OCI-LY3 (cell line): Measurements from ENCODE around the gene INSIG1.

Source experiments
- H2AFZ ChIP-seq: fragments of 200-600, 300-600 bp; shearing (Covaris generic); 2 replicates; pipeline ENCODE4 v1.6.0; 2014; ENCODE audit warnings: antibody characterized with exemption, low read depth, low read length
- H3K27ac ChIP-seq: fragments of 200-600, 300-600 bp; sonication (generic); 2 replicates; pipeline ENCODE4 v1.5.1; 2014; ENCODE audit warnings: mild to moderate bottlenecking, low read length, moderate library complexity, mixed read lengths
- H3K27me3 ChIP-seq: fragments of 200-600, 300-600 bp; sonication (generic); 2 replicates; pipeline ENCODE4 v1.6.1; 2014; ENCODE audit warnings: low read depth, low read length, mixed read lengths
- H3K36me3 ChIP-seq: fragments of 200-600, 300-600 bp; sonication (generic); replicated peaks from 2 replicates; pipeline ENCODE3; 2014; ENCODE audit warnings: low read depth, low read length, mixed read lengths
- H3K4me1 ChIP-seq: fragments of 300-600, 200-600 bp; sonication (generic); 2 replicates; pipeline ENCODE4 v1.6.1; 2014; ENCODE audit warnings: low read length, mixed read lengths
- H3K4me2 ChIP-seq: fragments of 200-600, 300-600 bp; sonication (generic); 2 replicates; pipeline ENCODE4 v1.6.1; 2014; ENCODE audit warnings: low read length, mixed read lengths
- H3K4me3 ChIP-seq: fragments of 300-600, 200-600 bp; sonication (generic); 2 replicates; pipeline ENCODE4 v1.5.1; 2014; ENCODE audit warnings: antibody characterized with exemption, mild to moderate bottlenecking, low read length, moderate library complexity
- H3K79me2 ChIP-seq: fragments of 300-600, 200-600 bp; shearing (Covaris generic); 2 replicates; pipeline ENCODE4 v1.6.1; 2014; ENCODE audit warnings: mild to moderate bottlenecking, low read length, mixed read lengths
- H3K9ac ChIP-seq: fragments of 300-600, 200-600 bp; shearing (Covaris generic); 2 replicates; pipeline ENCODE4 v1.6.0; 2014; ENCODE audit warnings: mild to moderate bottlenecking, low read length, moderate library complexity
- H3K9me3 ChIP-seq: fragments of 200-600, 300-600 bp; shearing (Covaris generic); 2 replicates; pipeline ENCODE4 v1.6.1; 2014; ENCODE audit warnings: low read length, mixed read lengths; ENCODE audit not compliant: insufficient read depth
- H4K20me1 ChIP-seq: fragments of 200-600, 300-600 bp; sonication (generic); 2 replicates; pipeline ENCODE4 v1.6.1; 2016; ENCODE audit warnings: low read length, mixed read lengths; ENCODE audit not compliant: insufficient read depth
- CTCF ChIP-seq: fragments of 200-600, 300-600 bp; sonication (generic); IDR thresholded peaks from 2 replicates; pipeline ENCODE4 v1.5.1; 2014; ENCODE audit warnings: antibody characterized with exemption, low read length, low read depth
- EZH2phosphoT487 ChIP-seq: fragments of 200-600 bp; shearing (Covaris generic); IDR thresholded peaks from 2 replicates; pipeline ENCODE4 v1.6.1; 2018; ENCODE audit warnings: antibody characterized with exemption, mixed run types, low read depth

The INSIG1 gene

GRCh38 chr7:155298834-155299534 is 1.3 kb downstream of the INSIG1 start:
- Histone ChIP-seq H4K20me1 (peaks cover 49% of the 10 kb centered on the region), H3K4me1 (peaks cover 40% of the 10 kb centered on the region), H3K4me3 (peak overlapping the region; percentile 87), H3K27ac (peak overlapping the region; percentile 92), H3K9me3 (no peaks in the 10 kb centered on the region), H2AFZ (no peak overlapping the region), H3K27me3 (no peaks in the 10 kb centered on the region), H3K36me3 (peaks cover 73% of the 10 kb centered on the region), H3K4me2 (peak overlapping the region; percentile 85), H3K9ac (peak overlapping the region; percentile 93), H3K79me2 (peaks cover 73% of the 10 kb centered on the region)
- TF ChIP-seq CTCF (no peak), EZH2phosphoT487 (no peak)

- peak overlapping the region; percentile 92 for H3K27ac ChIP-seq
Measured at GRCh38 chr7:155299535-155300202, 2.0 kb downstream of the INSIG1 start.

GRCh38 chr7:155300641-155301452 is 3.2 kb downstream of the INSIG1 start:
- H3K27ac ChIP-seq: peak overlapping the region; percentile 92

More at GRCh38 chr7:155299535-155300202, 2.0 kb downstream of the INSIG1 start:
- no peaks in the 10 kb centered on the region for H3K9me3 ChIP-seq
- no peak overlapping the region for H2AFZ ChIP-seq
- no peaks in the 10 kb centered on the region for H3K27me3 ChIP-seq
- H3K4me1 ChIP-seq: peaks cover 40% of the 10 kb centered on the region
- H3K9ac ChIP-seq: peak overlapping the region; percentile 93
- peaks cover 80% of the 10 kb centered on the region for H3K79me2 ChIP-seq
- peak overlapping the region; percentile 85 for H3K4me2 ChIP-seq
- TF ChIP-seq CTCF (no peak), EZH2phosphoT487 (no peak)
- peak overlapping the region; percentile 87 for H3K4me3 ChIP-seq
- H3K36me3 ChIP-seq: peaks cover 76% of the 10 kb centered on the region
- H4K20me1 ChIP-seq: peaks cover 56% of the 10 kb centered on the region

More at GRCh38 chr7:155300641-155301452, 3.2 kb downstream of the INSIG1 start:
- Histone ChIP-seq H3K4me3 (peak overlapping the region; percentile 87), H4K20me1 (peaks cover 66% of the 10 kb centered on the region), H3K4me1 (peaks cover 38% of the 10 kb centered on the region), H3K9me3 (no peaks in the 10 kb centered on the region), H3K27me3 (no peaks in the 10 kb centered on the region), H3K4me2 (peak overlapping the region; percentile 85), H2AFZ (no peak overlapping the region), H3K9ac (peak overlapping the region; percentile 93), H3K36me3 (peaks cover 81% of the 10 kb centered on the region), H3K79me2 (peaks cover 90% of the 10 kb centered on the region)
- TF ChIP-seq EZH2phosphoT487: no peak
- TF ChIP-seq CTCF: no peak
